Caco-2 (cell line): ENCODE data around the gene PHEX. TPM values are rescaled to one million over a fixed set of nuclear protein-coding genes. Genes with fewer than 3 reads are reported as not detected.

Source experiments
- BruUV-seq: library from RNA; stranded (reverse); fragments of 400-500 nt; replicated peaks from 2 replicates; lab custom pipeline; 2021; lab: Mats Ljungman, UMichigan
- CTCF ChIA-PET: fragments of 300-600 bp; sonication (Branson Sonifier 250); formaldehyde crosslinking; loops from one replicate; lab custom pipeline; 2022; ENCODE audit warnings: antibody characterized with exemption; lab: Charles Lee
- POLR2A ChIA-PET: fragments of 300-600 bp; sonication (Branson Sonifier 250); formaldehyde crosslinking; loops from one replicate; lab custom pipeline; 2022; ENCODE audit warnings: antibody characterized with exemption; lab: Charles Lee
- DNase-seq, 2 experiments: peaks; one replicate each; pipeline versions ENCODE4 v3.0.0 to v3.0.0-alpha.2; 2020 to 2022
- H3K27me3 ChIP-seq: replicated peaks from 2 replicates; pipeline ENCODE4 v1.6.0; 2011; ENCODE audit warnings: low read length; ENCODE audit not compliant: control insufficient read depth, insufficient read depth
- H3K36me3 ChIP-seq: 2 replicates; pipeline ENCODE4 v1.5.1; 2011; ENCODE audit warnings: low read length; ENCODE audit not compliant: control insufficient read depth, insufficient read depth
- H3K4me1 ChIP-seq: fragments of 250-450 bp; sonication (Bioruptor Pico); 2 replicates; pipeline ENCODE4 v1.5.1; 2020; ENCODE audit warnings: mild to moderate bottlenecking
- H3K4me3 ChIP-seq: 2 replicates; pipeline ENCODE4 v1.5.1; 2011; ENCODE audit warnings: low read depth, mild to moderate bottlenecking, control low read depth, low read length
- H3K9me3 ChIP-seq: fragments of 250-450 bp; sonication (Bioruptor Pico); 2 replicates; pipeline ENCODE4 v1.5.1; 2020; ENCODE audit warnings: mild to moderate bottlenecking, moderate library complexity
- H3K27ac Mint-ChIP-seq: one replicate; pipeline ENCODE4 v1.8.0; 2022; ENCODE audit warnings: mixed read lengths; ENCODE audit not compliant: unreplicated experiment
- H3K27me3 Mint-ChIP-seq: one replicate; pipeline ENCODE4 v1.8.0; 2022; ENCODE audit warnings: mixed read lengths; ENCODE audit not compliant: insufficient read depth, unreplicated experiment
- H3K36me3 Mint-ChIP-seq: one replicate; pipeline ENCODE4 v1.8.0; 2022; ENCODE audit warnings: mild to moderate bottlenecking, mixed read lengths; ENCODE audit not compliant: insufficient read depth, unreplicated experiment
- H3K4me1 Mint-ChIP-seq: one replicate; pipeline ENCODE4 v1.8.0; 2022; ENCODE audit warnings: low read depth, mixed read lengths; ENCODE audit not compliant: unreplicated experiment
- H3K4me3 Mint-ChIP-seq: one replicate; pipeline ENCODE4 v1.8.0; 2022; ENCODE audit warnings: mild to moderate bottlenecking, moderate library complexity, mixed read lengths; ENCODE audit not compliant: unreplicated experiment
- H3K9me3 Mint-ChIP-seq: one replicate; pipeline ENCODE4 v1.8.0; 2022; ENCODE audit warnings: mixed read lengths; ENCODE audit not compliant: unreplicated experiment
- intact Hi-C: fragments of 100-400 bp; cut with micrococcal nuclease; formaldehyde crosslinking; loops from one replicate; pipeline ENCODE4 v1.10.0; 2022; ENCODE audit not compliant: unreplicated experiment
- total RNA-seq: library from RNA; stranded (reverse); gene quantifications from 2 replicates; pipeline ENCODE4 v1.2.3, GENCODE V29; 2022
- TF ChIP-seq, protein P1 (sequence below), 2 experiments: fragments of 200-600 bp in 1 of 2; IDR thresholded peaks; 1 replicate in 1 of 2; 2 replicates in 1 of 2; pipeline versions ENCODE4 v1.5.1 to v1.8.0; 2011 to 2022; ENCODE audit warnings: antibody characterized with exemption in 1 of 2, control low read depth in 1 of 2, inconsistent platforms in 1 of 2, low read depth in 1 of 2, low read length in 1 of 2, mild to moderate bottlenecking in 1 of 2, moderate library complexity in 1 of 2; ENCODE audit not compliant: insufficient read depth in 1 of 2, severe bottlenecking in 1 of 2, unreplicated experiment in 1 of 2

Gene PHEX
- total RNA-seq, 1 experiment from 2014 or later, result 0.75 TPM

DNA sequence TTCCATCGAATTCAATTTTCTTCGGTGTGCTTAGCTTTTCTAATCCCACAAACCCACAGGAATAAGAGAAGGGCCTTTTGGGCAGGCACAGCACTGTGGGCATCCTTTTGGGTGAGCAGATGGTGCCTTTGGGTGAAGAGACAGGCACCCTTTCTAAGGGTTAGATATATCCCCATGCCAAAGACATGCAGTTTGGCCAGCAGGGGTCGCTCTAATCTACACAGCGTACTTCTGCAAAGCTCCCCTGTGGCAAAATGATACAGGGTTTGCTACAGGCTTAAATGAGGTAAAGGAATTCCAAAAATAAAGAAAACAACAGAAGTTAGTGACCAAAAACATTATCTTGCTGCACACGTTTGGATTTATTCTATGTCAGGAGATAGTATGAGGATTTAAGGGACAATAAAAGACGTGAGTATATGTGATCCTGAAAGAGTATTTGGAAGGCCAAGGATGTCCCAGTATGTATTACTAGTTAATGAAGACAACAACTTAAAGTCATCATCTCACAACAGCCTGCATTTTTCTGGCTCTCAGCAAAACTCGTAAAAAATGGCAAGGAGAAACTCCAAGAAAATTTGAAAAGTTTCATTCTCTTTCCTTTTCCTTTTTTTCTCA lies 49.5 kb downstream of the PHEX start:
- H3K27me3 ChIP-seq, result no peaks in the 10 kb centered on the region
- H3K4me3 ChIP-seq, result no peak overlapping the region
- Mint-ChIP-seq H3K4me1 (peaks cover 7% of the 10 kb centered on the region), H3K36me3 (no peaks in the 10 kb centered on the region), H3K4me3 (no peak overlapping the region), H3K9me3 (no peaks in the 10 kb centered on the region), H3K27me3 (no peaks in the 10 kb centered on the region), H3K27ac (no peak overlapping the region)
- ChIA-PET CTCF (interaction anchor here (0.6 to 2.5 kb wide), 3 partner anchors 43 to 97 kb away, joined by 3 to 13 read pairs (median 6); no protein-coding TSS in a partner anchor), POLR2A (no interaction called here)
- no peaks in the 10 kb centered on the region for H3K9me3 ChIP-seq
- H3K4me1 ChIP-seq, result no peaks in the 10 kb centered on the region
- intact Hi-C loops, result loop anchor here (1.0 to 5.0 kb wide), 3 partner anchors 55 to 196 kb away; no protein-coding TSS in a partner anchor
- BruUV-seq, result no TSS peak
- no peaks in the 10 kb centered on the region for H3K36me3 ChIP-seq
- peak; percentile 41 to 51 for DNase-seq
- TF ChIP-seq, protein P1, sequence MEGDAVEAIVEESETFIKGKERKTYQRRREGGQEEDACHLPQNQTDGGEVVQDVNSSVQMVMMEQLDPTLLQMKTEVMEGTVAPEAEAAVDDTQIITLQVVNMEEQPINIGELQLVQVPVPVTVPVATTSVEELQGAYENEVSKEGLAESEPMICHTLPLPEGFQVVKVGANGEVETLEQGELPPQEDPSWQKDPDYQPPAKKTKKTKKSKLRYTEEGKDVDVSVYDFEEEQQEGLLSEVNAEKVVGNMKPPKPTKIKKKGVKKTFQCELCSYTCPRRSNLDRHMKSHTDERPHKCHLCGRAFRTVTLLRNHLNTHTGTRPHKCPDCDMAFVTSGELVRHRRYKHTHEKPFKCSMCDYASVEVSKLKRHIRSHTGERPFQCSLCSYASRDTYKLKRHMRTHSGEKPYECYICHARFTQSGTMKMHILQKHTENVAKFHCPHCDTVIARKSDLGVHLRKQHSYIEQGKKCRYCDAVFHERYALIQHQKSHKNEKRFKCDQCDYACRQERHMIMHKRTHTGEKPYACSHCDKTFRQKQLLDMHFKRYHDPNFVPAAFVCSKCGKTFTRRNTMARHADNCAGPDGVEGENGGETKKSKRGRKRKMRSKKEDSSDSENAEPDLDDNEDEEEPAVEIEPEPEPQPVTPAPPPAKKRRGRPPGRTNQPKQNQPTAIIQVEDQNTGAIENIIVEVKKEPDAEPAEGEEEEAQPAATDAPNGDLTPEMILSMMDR (IDR thresholded peaks at IDR 0.05; ENCODE audit: insufficient read depth in 1 of 2, low read depth in 1 of 2, low read length in 1 of 2, severe bottlenecking in 1 of 2, unreplicated experiment in 1 of 2), result peak; percentile 42 to 63

DNA sequence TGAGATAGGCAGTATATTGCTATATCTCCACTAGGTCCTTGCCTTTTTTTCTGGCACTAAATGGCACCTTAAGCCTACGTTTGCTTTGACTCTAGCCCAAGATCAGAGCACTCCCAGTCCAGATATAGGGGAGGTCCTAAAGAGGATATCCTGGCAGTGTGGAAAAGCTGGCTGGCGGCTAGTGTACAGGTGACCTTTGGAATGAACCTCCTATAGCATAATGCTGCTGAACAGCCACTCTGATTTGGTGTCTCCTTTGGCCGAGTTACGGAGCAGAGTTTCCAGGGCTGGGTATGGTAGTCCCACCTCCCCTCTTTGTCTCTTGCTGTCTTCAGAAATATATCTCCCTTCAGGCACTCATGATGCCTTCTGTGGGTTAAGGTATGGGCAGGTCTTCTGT lies 53.9 kb downstream of the PHEX start:
- ChIA-PET CTCF (no interaction called here), POLR2A (no interaction called here)
- Histone ChIP-seq H3K27me3 (no peaks in the 10 kb centered on the region), H3K36me3 (no peaks in the 10 kb centered on the region), H3K4me3 (no peak overlapping the region), H3K4me1 (no peaks in the 10 kb centered on the region), H3K9me3 (no peaks in the 10 kb centered on the region)
- intact Hi-C loops, result no loop called here
- Mint-ChIP-seq H3K27me3 (no peaks in the 10 kb centered on the region), H3K4me1 (peaks cover 7% of the 10 kb centered on the region), H3K27ac (no peak overlapping the region), H3K36me3 (no peaks in the 10 kb centered on the region), H3K4me3 (no peak overlapping the region), H3K9me3 (no peaks in the 10 kb centered on the region)
- no TSS peak for BruUV-seq
- DNase-seq, result no peak
- TF ChIP-seq, protein P1 (IDR thresholded peaks at IDR 0.05; ENCODE audit: insufficient read depth in 1 of 2, low read depth in 1 of 2, low read length in 1 of 2, severe bottlenecking in 1 of 2, unreplicated experiment in 1 of 2), result no peak

DNA sequence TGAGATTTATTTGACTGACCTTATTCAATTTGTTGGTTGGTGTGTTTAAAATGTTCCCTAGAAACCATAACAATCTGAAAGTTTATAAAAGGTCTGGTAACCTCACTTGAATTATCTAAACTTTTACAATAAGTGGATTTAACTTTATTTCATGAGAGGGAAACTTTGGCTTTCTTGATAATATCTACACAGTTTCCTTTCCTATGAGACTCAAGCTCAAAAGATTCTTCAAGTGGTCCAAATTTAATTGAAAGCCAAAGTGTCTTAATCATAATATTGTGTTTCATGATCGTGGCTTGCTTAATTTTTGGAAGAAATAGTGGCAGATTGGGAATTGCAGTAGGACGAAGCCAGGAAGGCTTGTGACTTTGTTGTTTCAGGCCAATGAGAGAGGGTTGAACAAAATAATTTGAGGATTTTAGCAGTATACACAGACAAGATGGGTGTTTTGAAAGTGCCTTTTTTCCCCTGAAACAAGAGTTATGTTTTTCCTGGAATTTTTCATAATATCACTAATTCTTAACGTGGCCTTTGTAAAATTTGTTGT lies 55.0 kb downstream of the PHEX start:
- TF ChIP-seq, protein P1 (IDR thresholded peaks at IDR 0.05; ENCODE audit: insufficient read depth in 1 of 2, low read depth in 1 of 2, low read length in 1 of 2, severe bottlenecking in 1 of 2, unreplicated experiment in 1 of 2), result no peak
- no peaks in the 10 kb centered on the region for H3K4me1 Mint-ChIP-seq
- no peak overlapping the region for H3K4me3 ChIP-seq
- no peak for DNase-seq
- no TSS peak for BruUV-seq
- H3K27me3 ChIP-seq, result no peaks in the 10 kb centered on the region
- no peaks in the 10 kb centered on the region for H3K36me3 ChIP-seq
- no peak overlapping the region for H3K4me3 Mint-ChIP-seq
- H3K27me3 Mint-ChIP-seq, result no peaks in the 10 kb centered on the region
- H3K27ac Mint-ChIP-seq, result no peak overlapping the region
- POLR2A ChIA-PET, result no interaction called here
- H3K36me3 Mint-ChIP-seq, result no peaks in the 10 kb centered on the region
- H3K9me3 Mint-ChIP-seq, result no peaks in the 10 kb centered on the region
- H3K4me1 ChIP-seq, result no peaks in the 10 kb centered on the region
- CTCF ChIA-PET, result no interaction called here
- no peaks in the 10 kb centered on the region for H3K9me3 ChIP-seq
- intact Hi-C loops, result no loop called here
